NCI-H2227 treated with DMSO at 0.1 percent for 48 hours (cell line): ENCODE results near the gene PALM.

ENCODE experiments used
- DNase-seq: peaks from one replicate; lab custom pipeline; 2025; lab: John Stamatoyannopoulos, UW

The PALM gene

GRCh38 chr19:782878-783668, 74.3 kb downstream of the PALM start:
- DNase-seq = no peak

- no peak for DNase-seq
Observed at GRCh38 chr19:784541-784940, 75.8 kb downstream of the PALM start.

- DNase-seq = no peak
Observed at GRCh38 chr19:787536-787935, 78.8 kb downstream of the PALM start.

GRCh38 chr19:788686-788982, 79.9 kb downstream of the PALM start:
- DNase-seq = no peak

- DNase-seq = no peak
Observed at GRCh38 chr19:788983-789700, 80.4 kb downstream of the PALM start.

- no peak for DNase-seq
Observed at GRCh38 chr19:789701-790060, 80.9 kb downstream of the PALM start.

GRCh38 chr19:791007-791566, 82.4 kb downstream of the PALM start:
- no peak for DNase-seq

GRCh38 chr19:791567-792305, 83.0 kb downstream of the PALM start:
- DNase-seq = no peak

- no peak for DNase-seq
Observed at GRCh38 chr19:792306-792885, 83.7 kb downstream of the PALM start.

GRCh38 chr19:793806-794205, 85.1 kb downstream of the PALM start:
- DNase-seq = no peak

- no peak for DNase-seq
Observed at GRCh38 chr19:795073-795611, 86.4 kb downstream of the PALM start.

- DNase-seq = no peak
Observed at GRCh38 chr19:795691-796581, 87.2 kb downstream of the PALM start.

- DNase-seq = peak; percentile 98
Observed at GRCh38 chr19:796692-797527, 88.2 kb downstream of the PALM start, which contains the start of gene PTBP1. Gene PTBP1, plus strand, starts transcription at chr19:797452. Its CDS starts 46 bp downstream, at chr19:797498.
